GM12874 (cell line): Measurements from ENCODE around the gene PRKAR1B.

ENCODE experiments used
- TF ChIP-seq, protein P1 (sequence below): IDR thresholded peaks from 2 replicates; pipeline ENCODE4 v1.5.1; 2011; ENCODE audit warnings: low read depth, mild to moderate bottlenecking, control low read depth, low read length, moderate library complexity; ENCODE audit not compliant: insufficient read depth

The PRKAR1B gene

GRCh38 chr7:526460-527034 lies 200.5 kb downstream of the PRKAR1B start:
- TF ChIP-seq, protein P1, sequence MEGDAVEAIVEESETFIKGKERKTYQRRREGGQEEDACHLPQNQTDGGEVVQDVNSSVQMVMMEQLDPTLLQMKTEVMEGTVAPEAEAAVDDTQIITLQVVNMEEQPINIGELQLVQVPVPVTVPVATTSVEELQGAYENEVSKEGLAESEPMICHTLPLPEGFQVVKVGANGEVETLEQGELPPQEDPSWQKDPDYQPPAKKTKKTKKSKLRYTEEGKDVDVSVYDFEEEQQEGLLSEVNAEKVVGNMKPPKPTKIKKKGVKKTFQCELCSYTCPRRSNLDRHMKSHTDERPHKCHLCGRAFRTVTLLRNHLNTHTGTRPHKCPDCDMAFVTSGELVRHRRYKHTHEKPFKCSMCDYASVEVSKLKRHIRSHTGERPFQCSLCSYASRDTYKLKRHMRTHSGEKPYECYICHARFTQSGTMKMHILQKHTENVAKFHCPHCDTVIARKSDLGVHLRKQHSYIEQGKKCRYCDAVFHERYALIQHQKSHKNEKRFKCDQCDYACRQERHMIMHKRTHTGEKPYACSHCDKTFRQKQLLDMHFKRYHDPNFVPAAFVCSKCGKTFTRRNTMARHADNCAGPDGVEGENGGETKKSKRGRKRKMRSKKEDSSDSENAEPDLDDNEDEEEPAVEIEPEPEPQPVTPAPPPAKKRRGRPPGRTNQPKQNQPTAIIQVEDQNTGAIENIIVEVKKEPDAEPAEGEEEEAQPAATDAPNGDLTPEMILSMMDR: no peak

GRCh38 chr7:525740-526139 lies 201.3 kb downstream of the PRKAR1B start:
- TF ChIP-seq, protein P1: no peak

GRCh38 chr7:524800-525199 lies 202.3 kb downstream of the PRKAR1B start:
- TF ChIP-seq, protein P1: no peak

- TF ChIP-seq, protein P1: no peak
Observed at GRCh38 chr7:523347-524336, 203.4 kb downstream of the PRKAR1B start.

- TF ChIP-seq, protein P1: no peak
Observed at GRCh38 chr7:522951-523314, 204.1 kb downstream of the PRKAR1B start.

DNA sequence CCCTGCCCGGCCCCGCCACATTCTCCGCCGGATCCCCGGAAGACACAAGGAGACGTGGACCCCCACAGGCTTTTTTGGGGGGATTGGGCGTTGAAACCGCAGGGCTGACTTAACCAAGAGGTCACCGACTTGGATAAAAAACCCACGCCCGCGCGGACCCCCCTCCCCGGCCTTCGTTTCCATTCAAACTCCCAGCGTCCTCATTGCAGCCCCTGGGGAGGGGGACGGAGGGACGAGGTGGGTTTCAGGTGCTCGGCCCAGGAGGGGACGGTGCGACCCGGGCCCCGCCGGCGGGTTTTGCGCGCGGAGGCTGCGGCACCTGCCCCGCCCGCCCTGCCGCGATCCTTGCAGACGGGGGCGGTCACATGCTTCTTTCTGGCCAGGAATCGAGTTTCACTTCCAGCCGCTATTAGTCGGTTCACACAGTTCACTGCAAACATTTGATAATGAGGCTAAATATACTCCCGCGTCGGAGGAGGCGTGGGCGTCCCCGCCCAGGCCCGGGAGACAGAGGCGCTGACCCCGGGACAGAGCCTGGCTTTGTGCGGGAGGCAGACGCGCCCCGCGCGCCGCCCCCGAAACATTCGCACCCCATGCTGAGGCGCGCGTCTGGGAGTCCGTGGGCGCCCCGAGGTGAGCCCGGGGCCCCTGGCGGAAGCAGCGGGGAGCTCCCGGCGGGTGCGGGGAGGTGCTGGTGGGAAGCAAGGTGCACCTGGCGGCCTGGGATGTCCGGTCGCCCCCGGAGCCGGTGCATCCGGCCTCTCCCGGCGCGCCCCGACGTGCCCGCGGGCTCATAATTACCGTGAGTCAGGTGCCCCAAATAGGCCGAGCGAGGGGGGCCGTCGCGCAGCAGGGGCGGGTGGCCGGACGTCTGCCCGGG lies 204.8 kb downstream of the PRKAR1B start:
- TF ChIP-seq, protein P1: no peak
